COR-L47 (cell line): Measurements from ENCODE around the gene EID2.

Experiments used
- DNase-seq: peaks from one replicate; lab custom pipeline; 2025; lab: John Stamatoyannopoulos, UW

The EID2 gene

GRCh38 chr19:39533791-39534190 lies 6.2 kb downstream of the EID2 start:
- DNase-seq = no peak

GRCh38 chr19:39533003-39533512 lies 6.9 kb downstream of the EID2 start:
- DNase-seq = no peak

- DNase-seq = peak; percentile 95
Measured at GRCh38 chr19:39532233-39533002, 7.5 kb downstream of the EID2 start, which contains the start of gene EID2B. Gene EID2B (minus strand): TSS chr19:39532852. CDS start chr19:39532802, 50 bp downstream.

- no peak for DNase-seq
Measured at GRCh38 chr19:39531834-39532232, 8.1 kb downstream of the EID2 start.

- no peak for DNase-seq
Measured at GRCh38 chr19:39525205-39525604, 14.8 kb downstream of the EID2 start.

GRCh38 chr19:39524495-39524894 lies 15.5 kb downstream of the EID2 start:
- DNase-seq = no peak

GRCh38 chr19:39520541-39521484 lies 19.1 kb downstream of the EID2 start:
- DNase-seq = no peak

GRCh38 chr19:39518975-39519374 lies 21.0 kb downstream of the EID2 start:
- DNase-seq = no peak

- DNase-seq = no peak
Measured at GRCh38 chr19:39518458-39518857, 21.5 kb downstream of the EID2 start.

- no peak for DNase-seq
Measured at GRCh38 chr19:39517432-39517831, 22.5 kb downstream of the EID2 start.

- no peak for DNase-seq
Measured at GRCh38 chr19:39516270-39516669, 23.7 kb downstream of the EID2 start.

- no peak for DNase-seq
Measured at GRCh38 chr19:39515551-39516191, 24.3 kb downstream of the EID2 start.

- no peak for DNase-seq
Measured at GRCh38 chr19:39514840-39515550, 25.0 kb downstream of the EID2 start, which contains the start of gene SELENOV. Gene SELENOV (plus strand): TSS chr19:39515139. CDS start chr19:39515213, 74 bp downstream.

- DNase-seq = no peak
Measured at GRCh38 chr19:39512988-39513387, 27.0 kb downstream of the EID2 start.

GRCh38 chr19:39509233-39509632 lies 30.7 kb downstream of the EID2 start:
- DNase-seq = no peak

- no peak for DNase-seq
Measured at GRCh38 chr19:39508629-39509028, 31.3 kb downstream of the EID2 start.

GRCh38 chr19:39507715-39508364 lies 32.1 kb downstream of the EID2 start:
- no peak for DNase-seq

GRCh38 chr19:39506944-39507714 lies 32.8 kb downstream of the EID2 start:
- DNase-seq = peak; percentile 87

GRCh38 chr19:39506598-39506943 lies 33.4 kb downstream of the EID2 start:
- DNase-seq = no peak
